H1 (cell line): Measurements from ENCODE around the gene STK26. TPM values are rescaled to one million over a fixed set of nuclear protein-coding genes. Genes with fewer than 3 reads are reported as not detected.

Experiments used
- CTCF ChIA-PET: fragments of 300-600 bp; sonication (Branson Sonifier 250); formaldehyde crosslinking; loops from one replicate; lab custom pipeline; 2021; ENCODE audit not compliant: partially characterized antibody; lab: Charles Lee
- POLR2A ChIA-PET: fragments of 300-600 bp; sonication (Branson Sonifier 250); formaldehyde crosslinking; loops from one replicate; lab custom pipeline; 2021; ENCODE audit warnings: inconsistent platforms; ENCODE audit not compliant: partially characterized antibody; lab: Charles Lee
- DNase-seq, 2 experiments: peaks; one replicate each; pipeline versions ENCODE4 v3.0.0 to v3.0.0-alpha.2; 2010 to 2022; ENCODE audit warnings: low spot score in 2 of 2, low read depth in 1 of 2, mixed read lengths in 1 of 2
- FAIRE-seq: peaks from 2 replicates; lab custom pipeline; 2011; peaks lifted over from hg19 to GRCh38; lab: Jason Lieb, UNC
- H2AFZ ChIP-seq: 2 replicates; pipeline ENCODE4 v1.8.1; 2012; ENCODE audit warnings: low read length, inconsistent platforms
- H2AK5ac ChIP-seq: 2 replicates; pipeline ENCODE4 v1.6.1; 2013; ENCODE audit warnings: low read depth, low read length
- H2BK120ac ChIP-seq: replicated peaks from 2 replicates; pipeline ENCODE3; 2013; ENCODE audit warnings: low read depth, low read length, inconsistent platforms
- H2BK12ac ChIP-seq: 2 replicates; pipeline ENCODE4 v1.6.1; 2013; ENCODE audit warnings: low read depth, low read length
- H2BK15ac ChIP-seq: 2 replicates; pipeline ENCODE4 v1.6.1; 2013; ENCODE audit warnings: low read length
- H2BK20ac ChIP-seq: 2 replicates; pipeline ENCODE4 v1.6.1; 2013; ENCODE audit warnings: low read length
- H2BK5ac ChIP-seq: 2 replicates; pipeline ENCODE4 v1.6.1; 2013; ENCODE audit warnings: low read depth, low read length
- H3K14ac ChIP-seq: 2 replicates; pipeline ENCODE4 v1.6.1; 2013; ENCODE audit warnings: inconsistent platforms; ENCODE audit not compliant: insufficient read length
- H3K18ac ChIP-seq: 2 replicates; pipeline ENCODE4 v1.6.1; 2013; ENCODE audit warnings: low read length; ENCODE audit errors: extremely low read depth
- H3K23ac ChIP-seq: 2 replicates; pipeline ENCODE4 v1.6.1; 2013; ENCODE audit warnings: inconsistent platforms; ENCODE audit not compliant: insufficient read length
- H3K23me2 ChIP-seq: 2 replicates; pipeline ENCODE4 v1.6.1; 2013; ENCODE audit warnings: low read depth, low read length
- H3K27ac ChIP-seq: 2 replicates; pipeline ENCODE4 v1.6.1; 2011; ENCODE audit warnings: low read depth, low read length, inconsistent platforms
- H3K27me3 ChIP-seq, 4 experiments: replicated peaks in 1 of 4; 1 replicate in 1 of 4; 2 replicates in 3 of 4; pipeline versions ENCODE4 v1.6.1 to v1.8.1; 2011 to 2013; ENCODE audit warnings: low read length in 3 of 4, mild to moderate bottlenecking in 3 of 4, inconsistent platforms in 2 of 4, mixed read lengths in 2 of 4, moderate library complexity in 1 of 4; ENCODE audit not compliant: control insufficient read depth in 3 of 4, insufficient read depth in 3 of 4; ENCODE audit errors: extremely low read depth in 1 of 4
- H3K36me3 ChIP-seq, 4 experiments: 2 replicates each; pipeline versions ENCODE4 v1.6.1 to v1.8.1; 2011 to 2013; ENCODE audit warnings: mild to moderate bottlenecking in 4 of 4, low read length in 3 of 4, moderate library complexity in 2 of 4, control low read depth in 1 of 4, inconsistent platforms in 1 of 4; ENCODE audit not compliant: insufficient read depth in 4 of 4, control insufficient read depth in 2 of 4
- H3K4ac ChIP-seq: replicated peaks from 2 replicates; pipeline ENCODE3; 2013; ENCODE audit warnings: low read length, low read depth, mixed read lengths, inconsistent platforms; ENCODE audit not compliant: insufficient read length
- H3K4me1 ChIP-seq, 4 experiments: replicated peaks in 1 of 4; 1 replicate in 1 of 4; 2 replicates in 3 of 4; pipeline versions ENCODE4 v1.6.1 to v1.8.1; 2011 to 2013; ENCODE audit warnings: low read length in 3 of 4, inconsistent platforms in 2 of 4, mixed read lengths in 1 of 4; ENCODE audit not compliant: insufficient read depth in 4 of 4, control insufficient read depth in 3 of 4
- H3K4me2 ChIP-seq, 2 experiments: 2 replicates each; pipeline versions ENCODE4 v1.6.1 to v1.8.1; 2011 to 2013; ENCODE audit warnings: low read depth in 2 of 2, low read length in 2 of 2, control low read depth in 1 of 2, inconsistent platforms in 1 of 2, mild to moderate bottlenecking in 1 of 2; ENCODE audit not compliant: insufficient read depth in 1 of 2
- H3K4me3 ChIP-seq, 4 experiments: fragments of 200-600, 300-600 bp in 1 of 4; sonication (generic), shearing (Covaris generic), sonication (Bioruptor Twin) in 1 of 4; 2 replicates each; pipeline versions ENCODE4 v1.5.1 to v1.8.1; 2011 to 2016; ENCODE audit warnings: low read length in 4 of 4, low read depth in 3 of 4, control low read depth in 2 of 4, inconsistent platforms in 2 of 4, mild to moderate bottlenecking in 2 of 4, mixed read lengths in 1 of 4, moderate library complexity in 1 of 4; ENCODE audit not compliant: insufficient read depth in 2 of 4; ENCODE audit errors: extremely low read depth in 1 of 4
- H3K56ac ChIP-seq: replicated peaks from 2 replicates; pipeline ENCODE3; 2013; ENCODE audit warnings: low read depth, mild to moderate bottlenecking, mixed read lengths, low read length, inconsistent platforms; ENCODE audit not compliant: insufficient read length
- H3K79me1 ChIP-seq: 2 replicates; pipeline ENCODE4 v1.6.1; 2013; ENCODE audit warnings: low read depth, low read length, control low read depth
- H3K79me2 ChIP-seq, 2 experiments: 2 replicates each; pipeline versions ENCODE4 v1.6.1 to v1.8.1; 2012 to 2013; ENCODE audit warnings: low read length in 2 of 2, mild to moderate bottlenecking in 2 of 2, inconsistent platforms in 1 of 2; ENCODE audit not compliant: insufficient read depth in 2 of 2, control insufficient read depth in 1 of 2
- H3K9ac ChIP-seq, 4 experiments: replicated peaks in 1 of 4; 1 replicate in 1 of 4; 2 replicates in 3 of 4; pipeline versions ENCODE4 v1.6.1 to v1.8.1; 2011 to 2013; ENCODE audit warnings: low read depth in 3 of 4, low read length in 3 of 4, control low read depth in 2 of 4, mild to moderate bottlenecking in 2 of 4, moderate library complexity in 2 of 4, inconsistent platforms in 1 of 4; ENCODE audit errors: extremely low read depth in 1 of 4
- H3K9me3 ChIP-seq, 2 experiments: 2 replicates each; pipeline versions ENCODE4 v1.6.1 to v1.8.1; 2012 to 2013; ENCODE audit warnings: mild to moderate bottlenecking in 2 of 2, moderate library complexity in 2 of 2, control low read depth in 1 of 2, inconsistent platforms in 1 of 2, low read depth in 1 of 2, low read length in 1 of 2, mixed read lengths in 1 of 2; ENCODE audit not compliant: insufficient read depth in 2 of 2
- H4K20me1 ChIP-seq, 2 experiments: replicated peaks in 1 of 2; 2 replicates each; pipeline versions ENCODE3 to v1.8.1; 2011 to 2013; ENCODE audit warnings: inconsistent platforms in 2 of 2, low read length in 2 of 2, mild to moderate bottlenecking in 1 of 2; ENCODE audit not compliant: insufficient read depth in 2 of 2, control insufficient read depth in 1 of 2
- H4K5ac ChIP-seq: 2 replicates; pipeline ENCODE4 v1.6.1; 2013; ENCODE audit warnings: low read length, low read depth, mixed read lengths, inconsistent platforms; ENCODE audit not compliant: insufficient read length
- H4K8ac ChIP-seq: 2 replicates; pipeline ENCODE4 v1.8.0; 2013; ENCODE audit warnings: mild to moderate bottlenecking, moderate library complexity, low read length, inconsistent platforms; ENCODE audit not compliant: insufficient read depth; ENCODE audit errors: extremely low read depth
- H4K91ac ChIP-seq: replicated peaks from 2 replicates; pipeline ENCODE3; 2013; ENCODE audit warnings: low read length, mixed read lengths, inconsistent platforms; ENCODE audit not compliant: insufficient read length
- NRF1 ChIP-seq: IDR thresholded peaks from 2 replicates; pipeline ENCODE4 v1.6.1; 2011; ENCODE audit warnings: mild to moderate bottlenecking, low read depth, low read length, improper control_type of control experiment
- PHF8 ChIP-seq: fragments of 200-600 bp; sonication (generic); conservative IDR thresholded peaks from 2 replicates; pipeline ENCODE4 v1.7.1; 2012; ENCODE audit warnings: low read depth, mild to moderate bottlenecking, inconsistent platforms, low read length, moderate library complexity
- POLR2A ChIP-seq, 2 experiments: IDR thresholded peaks; 1 replicate in 1 of 2; 2 replicates in 1 of 2; pipeline ENCODE4 v1.6.1; 2011; ENCODE audit warnings: low read depth in 2 of 2, low read length in 2 of 2, mild to moderate bottlenecking in 2 of 2; ENCODE audit errors: control extremely low read depth in 1 of 2
- RNF2 ChIP-seq: fragments of 200-900, 300-1000 bp; sonication (generic); IDR thresholded peaks from 2 replicates; pipeline ENCODE4 v1.7.1; 2016; ENCODE audit warnings: borderline replicate concordance, low read depth, mild to moderate bottlenecking, antibody characterized with exemption, low read length; ENCODE audit not compliant: poor library complexity, severe bottlenecking; ENCODE audit errors: missing control alignments
- TCF12 ChIP-seq: IDR thresholded peaks from 2 replicates; pipeline ENCODE4 v1.6.1; 2011; ENCODE audit warnings: low read depth, mild to moderate bottlenecking, low read length
- polyA plus RNA-seq, 7 experiments: library from polyadenylated mRNA; depleted of rRNA in 3 of 7; stranded (reverse) in 5 of 7; unstranded in 2 of 7; fragments of >200 nt in 5 of 7; fragments of 200-250 nt in 2 of 7; gene quantifications; 1 replicate in 5 of 7; 2 replicates in 1 of 7; 4 replicates in 1 of 7; pipeline versions ENCODE4 v1.2.1 to v1.2.3, GENCODE V29; 2011 to 2013; ENCODE audit warnings: missing spikeins in 2 of 7, mixed read lengths in 2 of 7
- total RNA-seq: library from RNA; stranded (reverse); fragmentation: NEBNext Ultra II Directional; extraction: Animal tissue kit (Norgen Biotek cat#: 25700); gene quantifications from 2 replicates; pipeline ENCODE4 v1.2.1, GENCODE V29; 2021
- TF ChIP-seq, protein P1 (sequence below): IDR thresholded peaks from 2 replicates; pipeline ENCODE4 v1.6.1; 2012; ENCODE audit warnings: low read length, inconsistent platforms
- TF ChIP-seq, protein P2 (sequence below), 3 experiments: IDR thresholded peaks; 1 replicate in 2 of 3; 2 replicates in 1 of 3; pipeline versions ENCODE4 v1.5.1 to v1.6.1; 2011; ENCODE audit warnings: low read length in 3 of 3, mild to moderate bottlenecking in 3 of 3, inconsistent platforms in 2 of 3, low read depth in 1 of 3, moderate library complexity in 1 of 3; ENCODE audit not compliant: insufficient read depth in 1 of 3; ENCODE audit errors: control extremely low read depth in 1 of 3

STK26 gene
- total and polyA plus RNA-seq, 2 of the 8 experiments (the other 6 are each of a cell fraction or from before 2014, with no cell fraction given), result 24.2 to 98.2 TPM

DNA sequence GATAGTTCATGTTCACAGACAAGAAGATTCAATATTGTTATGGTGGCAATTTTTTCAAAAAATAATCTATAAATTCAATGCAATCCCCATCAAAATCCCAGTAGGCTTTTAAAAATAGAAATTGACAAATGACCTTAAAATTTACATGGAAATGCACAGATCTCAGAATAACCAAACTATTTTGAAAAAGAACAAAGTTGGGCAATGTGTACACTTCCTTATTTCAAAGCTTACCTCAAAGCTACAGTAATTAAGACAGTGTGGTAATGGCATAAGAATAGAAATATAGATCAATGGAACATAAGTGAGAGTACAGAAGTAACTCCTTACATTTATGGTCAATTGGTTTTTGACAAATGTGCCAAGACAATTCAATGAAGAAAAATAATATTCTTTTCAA, 65.8 kb downstream of the STK26 start:
- Histone ChIP-seq H3K27ac (no peak overlapping the region), H3K79me2 (no peaks in the 10 kb centered on the region), H4K8ac (no peak overlapping the region), H3K36me3 (no peaks in the 10 kb centered on the region), H2AK5ac (no peak overlapping the region), H4K20me1 (no peaks in the 10 kb centered on the region), H3K23me2 (no peaks in the 10 kb centered on the region)
- no peak for FAIRE-seq
- TF ChIP-seq POLR2A (IDR thresholded peaks at IDR 0.05; ENCODE audit: control extremely low read depth in 1 of 2, low read depth in 2 of 2, low read length in 2 of 2), result no peak
- TF ChIP-seq, protein P1, sequence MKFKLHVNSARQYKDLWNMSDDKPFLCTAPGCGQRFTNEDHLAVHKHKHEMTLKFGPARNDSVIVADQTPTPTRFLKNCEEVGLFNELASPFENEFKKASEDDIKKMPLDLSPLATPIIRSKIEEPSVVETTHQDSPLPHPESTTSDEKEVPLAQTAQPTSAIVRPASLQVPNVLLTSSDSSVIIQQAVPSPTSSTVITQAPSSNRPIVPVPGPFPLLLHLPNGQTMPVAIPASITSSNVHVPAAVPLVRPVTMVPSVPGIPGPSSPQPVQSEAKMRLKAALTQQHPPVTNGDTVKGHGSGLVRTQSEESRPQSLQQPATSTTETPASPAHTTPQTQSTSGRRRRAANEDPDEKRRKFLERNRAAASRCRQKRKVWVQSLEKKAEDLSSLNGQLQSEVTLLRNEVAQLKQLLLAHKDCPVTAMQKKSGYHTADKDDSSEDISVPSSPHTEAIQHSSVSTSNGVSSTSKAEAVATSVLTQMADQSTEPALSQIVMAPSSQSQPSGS, result no peak
- TF ChIP-seq PHF8, result no peak
- TF ChIP-seq, protein P2, sequence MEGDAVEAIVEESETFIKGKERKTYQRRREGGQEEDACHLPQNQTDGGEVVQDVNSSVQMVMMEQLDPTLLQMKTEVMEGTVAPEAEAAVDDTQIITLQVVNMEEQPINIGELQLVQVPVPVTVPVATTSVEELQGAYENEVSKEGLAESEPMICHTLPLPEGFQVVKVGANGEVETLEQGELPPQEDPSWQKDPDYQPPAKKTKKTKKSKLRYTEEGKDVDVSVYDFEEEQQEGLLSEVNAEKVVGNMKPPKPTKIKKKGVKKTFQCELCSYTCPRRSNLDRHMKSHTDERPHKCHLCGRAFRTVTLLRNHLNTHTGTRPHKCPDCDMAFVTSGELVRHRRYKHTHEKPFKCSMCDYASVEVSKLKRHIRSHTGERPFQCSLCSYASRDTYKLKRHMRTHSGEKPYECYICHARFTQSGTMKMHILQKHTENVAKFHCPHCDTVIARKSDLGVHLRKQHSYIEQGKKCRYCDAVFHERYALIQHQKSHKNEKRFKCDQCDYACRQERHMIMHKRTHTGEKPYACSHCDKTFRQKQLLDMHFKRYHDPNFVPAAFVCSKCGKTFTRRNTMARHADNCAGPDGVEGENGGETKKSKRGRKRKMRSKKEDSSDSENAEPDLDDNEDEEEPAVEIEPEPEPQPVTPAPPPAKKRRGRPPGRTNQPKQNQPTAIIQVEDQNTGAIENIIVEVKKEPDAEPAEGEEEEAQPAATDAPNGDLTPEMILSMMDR (IDR thresholded peaks at IDR 0.05; ENCODE audit: control extremely low read depth in 1 of 3, insufficient read depth in 1 of 3, low read depth in 1 of 3, low read length in 3 of 3), result no peak
- no peak for TF ChIP-seq TCF12
- no peak for TF ChIP-seq NRF1
- no peak for TF ChIP-seq RNF2
- TF ChIP-seq, all 59 proteins: peak for 0
- H3K4me2 ChIP-seq, result no peak overlapping the region
- ChIA-PET POLR2A (no interaction called here), CTCF (no interaction called here)
- H2BK12ac ChIP-seq, result no peak overlapping the region
- no peaks in the 10 kb centered on the region for H3K79me1 ChIP-seq
- H3K56ac ChIP-seq, result no peak overlapping the region
- no peak overlapping the region for H3K4ac ChIP-seq
- H2BK5ac ChIP-seq, result no peak overlapping the region
- H3K27me3 ChIP-seq, result no peaks in the 10 kb centered on the region
- no peaks in the 10 kb centered on the region for H3K4me1 ChIP-seq
- no peak overlapping the region for H2AFZ ChIP-seq
- H3K9me3 ChIP-seq, result no peaks in the 10 kb centered on the region
- no peak overlapping the region for H3K14ac ChIP-seq
- H3K4me3 ChIP-seq, result no peak overlapping the region
- DNase-seq, result no peak
- no peak overlapping the region for H2BK15ac ChIP-seq
- H4K91ac ChIP-seq, result no peak overlapping the region
- H2BK20ac ChIP-seq, result no peak overlapping the region
- no peak overlapping the region for H2BK120ac ChIP-seq
- H4K5ac ChIP-seq, result no peak overlapping the region
- no peak overlapping the region for H3K23ac ChIP-seq
- H3K9ac ChIP-seq, result no peak overlapping the region
- H3K18ac ChIP-seq, result no peak overlapping the region
